H1 (cell line): ENCODE measurements around the gene NPM1. TPM values are rescaled to one million over a fixed set of nuclear protein-coding genes. Genes with fewer than 3 reads are reported as not detected.

Experiments used
- BACH1 ChIP-seq: IDR thresholded peaks from 2 replicates; pipeline ENCODE4 v1.6.1; 2012; ENCODE audit warnings: low read length, improper control_type of control experiment
- BRCA1 ChIP-seq: IDR thresholded peaks from 2 replicates; pipeline ENCODE4 v1.6.1; 2012; ENCODE audit warnings: low read depth, low read length, improper control_type of control experiment
- CHD7 ChIP-seq: fragments of 300-600 bp; sonication (generic); IDR thresholded peaks from 2 replicates; pipeline ENCODE4 v1.7.1; 2012; ENCODE audit warnings: low read length, moderate library complexity, mild to moderate bottlenecking, inconsistent platforms; ENCODE audit not compliant: insufficient replicate concordance
- CREB1 ChIP-seq: IDR thresholded peaks from 2 replicates; pipeline ENCODE4 v1.6.1; 2012; ENCODE audit warnings: inconsistent platforms
- MAFK ChIP-seq: IDR thresholded peaks from 2 replicates; pipeline ENCODE4 v1.6.1; 2012; ENCODE audit warnings: low read depth, mild to moderate bottlenecking, improper control_type of control experiment, low read length
- PHF8 ChIP-seq: fragments of 200-600 bp; sonication (generic); conservative IDR thresholded peaks from 2 replicates; pipeline ENCODE4 v1.7.1; 2012; ENCODE audit warnings: low read depth, mild to moderate bottlenecking, inconsistent platforms, low read length, moderate library complexity
- POU5F1 ChIP-seq: IDR thresholded peaks from 2 replicates; pipeline ENCODE4 v1.6.1; 2011; ENCODE audit warnings: low read depth, mild to moderate bottlenecking, low read length, moderate library complexity
- SP4 ChIP-seq: IDR thresholded peaks from 2 replicates; pipeline ENCODE4 v1.6.1; 2012; ENCODE audit warnings: low read length, inconsistent platforms
- polyA plus RNA-seq, 7 experiments: library from polyadenylated mRNA; depleted of rRNA in 3 of 7; stranded (reverse) in 5 of 7; unstranded in 2 of 7; fragments of >200 nt in 5 of 7; fragments of 200-250 nt in 2 of 7; gene quantifications; 1 replicate in 5 of 7; 2 replicates in 1 of 7; 4 replicates in 1 of 7; pipeline versions ENCODE4 v1.2.1 to v1.2.3, GENCODE V29; 2011 to 2013; ENCODE audit warnings: missing spikeins in 2 of 7, mixed read lengths in 2 of 7
- total RNA-seq: library from RNA; stranded (reverse); fragmentation: NEBNext Ultra II Directional; extraction: Animal tissue kit (Norgen Biotek cat#: 25700); gene quantifications from 2 replicates; pipeline ENCODE4 v1.2.1, GENCODE V29; 2021
- TF ChIP-seq, protein P1 (sequence below): IDR thresholded peaks from 2 replicates; pipeline ENCODE4 v1.6.1; 2012; ENCODE audit warnings: low read length, inconsistent platforms

Gene NPM1
- total and polyA plus RNA-seq, 2 of the 8 experiments (the other 6 are each of a cell fraction or from before 2014, with no cell fraction given), result 2,182 to 4,042 TPM

GRCh38 chr5:171340491-171340890 lies 47.2 kb upstream of the NPM1 start (continued):
- TF ChIP-seq CHD7 (no peak), BACH1 (no peak), PHF8 (no peak), CREB1 (no peak), BRCA1 (no peak), POU5F1 (no peak), SP4 (no peak), MAFK (no peak)
- TF ChIP-seq, protein P1, sequence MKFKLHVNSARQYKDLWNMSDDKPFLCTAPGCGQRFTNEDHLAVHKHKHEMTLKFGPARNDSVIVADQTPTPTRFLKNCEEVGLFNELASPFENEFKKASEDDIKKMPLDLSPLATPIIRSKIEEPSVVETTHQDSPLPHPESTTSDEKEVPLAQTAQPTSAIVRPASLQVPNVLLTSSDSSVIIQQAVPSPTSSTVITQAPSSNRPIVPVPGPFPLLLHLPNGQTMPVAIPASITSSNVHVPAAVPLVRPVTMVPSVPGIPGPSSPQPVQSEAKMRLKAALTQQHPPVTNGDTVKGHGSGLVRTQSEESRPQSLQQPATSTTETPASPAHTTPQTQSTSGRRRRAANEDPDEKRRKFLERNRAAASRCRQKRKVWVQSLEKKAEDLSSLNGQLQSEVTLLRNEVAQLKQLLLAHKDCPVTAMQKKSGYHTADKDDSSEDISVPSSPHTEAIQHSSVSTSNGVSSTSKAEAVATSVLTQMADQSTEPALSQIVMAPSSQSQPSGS, result no peak
